Activated naive CD4-positive, alpha-beta T cell treated with anti-CD3 and anti-CD28 coated beads, Interleukin-2, amount 50 U/mL, for 72 hours (primary cell): ENCODE measurements around the gene RTTN. TPM values are rescaled to one million over a fixed set of nuclear protein-coding genes. Genes with fewer than 3 reads are reported as not detected.
A peak's percentile ranks its signal among the peaks of the same experiment; 100 is the strongest.

ENCODE experiments used
- ATAC-seq, 2 donors: fragments of 150-1000 bp; cut with Tn5 transposase; 2 replicates each; pipeline ENCODE4 v1.10.0; 2021; ENCODE audit warnings: mild to moderate bottlenecking in 2 of 2, moderate library complexity in 2 of 2
- DNase-seq, 2 donors: peaks; one replicate each; pipeline ENCODE4 v3.0.0; 2021 to 2022; ENCODE audit warnings: low spot score in 2 of 2
- H3K27ac Mint-ChIP-seq, 2 donors: one replicate each; pipeline ENCODE4 v1.8.0; 2022; ENCODE audit warnings: mild to moderate bottlenecking in 2 of 2, mixed read lengths in 2 of 2
- H3K36me3 Mint-ChIP-seq, 2 donors: one replicate each; pipeline ENCODE4 v1.8.0; 2022; ENCODE audit warnings: mixed read lengths in 2 of 2
- H3K9me3 Mint-ChIP-seq, 2 donors: one replicate each; pipeline ENCODE4 v1.8.0; 2022; ENCODE audit warnings: mixed read lengths in 2 of 2
- total RNA-seq, 2 donors: library from RNA; stranded (reverse); gene quantifications; one replicate each; pipeline ENCODE4 v1.2.3, GENCODE V29; 2022

RTTN gene
- total RNA-seq, 2 donors from 2014 or later, result 35.2 to 48.6 TPM

DNA sequence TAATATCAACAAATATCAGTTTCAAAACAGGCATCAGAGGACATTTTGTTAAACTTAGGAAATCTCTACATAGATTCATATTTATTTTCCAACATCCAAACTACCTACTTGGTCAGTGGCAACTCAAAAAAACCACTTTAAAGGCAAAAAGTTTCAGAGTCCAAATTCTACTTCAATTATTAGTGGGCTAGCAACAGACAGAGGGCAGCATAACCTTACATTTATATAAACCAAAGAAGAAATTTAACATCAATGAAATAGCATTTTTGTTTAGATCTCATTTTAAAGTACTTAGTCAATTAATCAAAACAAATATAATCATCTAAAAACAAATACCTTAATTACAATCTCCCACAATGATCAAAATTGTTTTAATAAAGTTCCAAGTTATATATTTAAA is 33.3 kb downstream of the RTTN start:
- H3K36me3 Mint-ChIP-seq, result no peaks in the 10 kb centered on the region
- H3K27ac Mint-ChIP-seq, result no peak overlapping the region
- no peaks in the 10 kb centered on the region for H3K9me3 Mint-ChIP-seq
- no peak for DNase-seq
- no peak for ATAC-seq

DNA sequence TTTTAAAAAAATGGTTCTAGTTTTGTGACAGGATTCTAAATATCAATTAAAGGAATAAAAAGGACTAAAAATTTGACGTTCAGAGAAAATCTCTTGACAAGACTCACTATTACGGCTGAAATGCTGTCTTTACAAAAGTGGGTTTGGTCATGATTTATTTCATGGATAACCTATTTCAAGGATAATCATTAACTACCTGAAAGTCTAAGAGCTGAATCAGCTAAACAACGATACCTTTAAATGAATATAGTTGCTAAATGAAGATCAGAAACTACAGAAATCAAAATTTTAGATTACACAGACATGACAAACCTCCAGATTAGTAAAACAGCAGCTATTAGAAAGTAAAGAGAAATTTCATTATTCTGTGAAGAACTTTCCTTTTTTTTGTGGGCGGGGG is 35.7 kb downstream of the RTTN start:
- no peaks in the 10 kb centered on the region for H3K36me3 Mint-ChIP-seq
- no peaks in the 10 kb centered on the region for H3K9me3 Mint-ChIP-seq
- no peak for DNase-seq
- no peak for ATAC-seq
- H3K27ac Mint-ChIP-seq, result no peak overlapping the region

DNA sequence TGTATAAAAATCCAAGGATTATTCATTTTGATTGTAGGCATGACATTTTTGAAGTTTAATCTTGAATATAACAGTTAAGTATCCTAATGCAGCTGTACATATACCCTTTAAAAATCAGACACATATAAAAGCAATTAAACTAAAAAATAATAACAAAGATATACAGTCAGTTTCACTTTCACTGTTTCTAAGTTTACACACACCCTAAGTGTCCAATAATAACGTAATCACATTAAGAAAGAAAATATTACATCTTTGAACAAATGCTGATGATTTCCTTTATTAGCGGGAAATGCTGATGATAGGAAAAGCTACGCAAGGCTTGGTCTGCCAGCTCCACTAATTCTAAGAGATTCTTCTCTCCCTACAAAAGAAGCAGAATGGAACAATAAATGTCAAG is 38.8 kb downstream of the RTTN start:
- ATAC-seq, result no peak
- no peak for DNase-seq
- Mint-ChIP-seq H3K36me3 (peaks cover 14 to 21% of the 10 kb centered on the region in 2 donors), H3K9me3 (peaks cover 0 to 5% of the 10 kb centered on the region in 2 donors), H3K27ac (no peak overlapping the region)

DNA sequence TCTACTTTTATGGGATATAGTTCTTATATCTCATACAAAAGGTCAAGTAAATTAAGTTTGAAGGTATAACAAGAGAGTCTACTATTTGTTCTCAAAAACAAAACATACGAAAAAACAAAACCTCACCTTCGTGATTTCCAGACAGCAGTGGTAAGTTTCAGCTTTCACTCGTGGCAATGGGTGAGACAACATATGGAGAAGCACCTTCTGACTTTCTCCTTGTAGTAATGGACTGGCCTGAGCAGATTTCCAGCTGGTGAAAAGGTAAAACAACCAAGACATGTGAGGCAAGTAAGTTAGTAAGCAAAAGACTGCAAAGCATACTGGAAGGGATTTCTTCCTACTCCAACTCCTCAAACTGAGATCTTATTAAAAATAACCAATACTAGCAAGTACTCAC is 39.6 kb downstream of the RTTN start:
- Mint-ChIP-seq H3K36me3 (peaks cover 21 to 28% of the 10 kb centered on the region in 2 donors), H3K27ac (no peak overlapping the region), H3K9me3 (peaks cover 0 to 5% of the 10 kb centered on the region in 2 donors)
- ATAC-seq, result no peak
- DNase-seq, result no peak

DNA sequence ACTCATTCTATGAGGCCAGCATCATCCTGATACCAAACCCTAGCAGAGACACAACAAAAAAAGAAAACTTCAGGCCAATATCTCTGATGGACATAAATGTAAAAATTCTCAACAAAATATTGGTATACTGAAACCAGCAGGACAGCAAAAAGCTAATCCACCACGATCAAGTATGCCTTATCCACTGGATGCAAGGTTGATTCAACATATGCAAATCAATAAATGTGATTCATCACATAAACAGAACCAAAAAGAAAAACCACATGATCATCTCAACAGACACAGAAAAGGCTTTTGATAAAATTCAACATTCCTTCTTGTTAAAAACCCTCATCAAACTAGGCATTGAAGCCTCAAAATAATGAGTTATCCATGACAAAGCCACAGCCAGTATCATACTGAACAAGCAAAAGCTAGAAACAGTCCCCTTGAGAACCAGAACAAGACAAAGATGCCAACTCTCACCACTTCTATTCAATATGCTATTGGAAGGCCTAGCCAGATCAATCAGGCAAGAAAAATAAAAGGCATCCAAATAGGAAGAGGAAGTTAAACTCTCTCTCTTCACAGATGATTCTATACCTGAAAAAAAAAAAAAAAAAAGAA is 45.3 kb downstream of the RTTN start:
- DNase-seq (no peak), ATAC-seq (peak in 1 of 2 donors; percentile 52)
- Mint-ChIP-seq H3K36me3 (peaks cover 56 to 61% of the 10 kb centered on the region in 2 donors), H3K9me3 (peaks cover 0 to 5% of the 10 kb centered on the region in 2 donors), H3K27ac (peak overlapping the region in 1 of 2 donors; percentile 32)

DNA sequence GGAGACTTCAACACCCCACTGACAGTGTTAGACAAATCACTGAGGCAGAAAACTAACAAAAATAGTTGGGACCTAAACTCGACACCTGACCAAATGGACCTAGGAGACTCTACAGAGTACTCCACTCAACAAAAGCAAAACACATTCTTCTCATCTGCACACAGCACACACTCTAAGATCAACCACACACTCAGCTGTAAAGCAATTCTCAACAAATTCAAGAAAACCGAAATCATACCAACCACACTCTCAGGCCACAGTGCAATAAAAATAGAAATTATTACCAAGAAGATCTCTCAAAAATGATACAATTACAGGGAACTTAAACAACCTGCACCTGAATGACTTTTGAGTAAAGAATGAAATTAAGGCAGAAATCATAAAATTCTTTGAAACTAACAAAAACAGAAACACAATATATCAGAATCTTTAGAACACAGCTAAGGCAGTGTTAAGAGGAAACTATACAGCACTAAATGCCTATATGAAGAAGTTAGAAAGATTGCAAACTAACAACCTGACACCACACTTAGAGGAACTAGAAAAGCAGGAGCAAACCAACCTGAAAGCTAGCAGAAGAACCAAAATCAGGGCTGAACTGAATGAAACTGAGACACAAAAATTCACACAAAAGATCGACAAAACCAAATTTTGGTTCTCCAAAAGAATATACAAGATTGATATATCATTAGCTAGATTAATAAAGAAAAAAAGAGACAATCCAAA is 46.3 kb downstream of the RTTN start:
- no peak for ATAC-seq
- H3K9me3 Mint-ChIP-seq, result peaks cover 0 to 5% of the 10 kb centered on the region in 2 donors
- no peak overlapping the region for H3K27ac Mint-ChIP-seq
- no peak for DNase-seq
- peaks cover 64 to 66% of the 10 kb centered on the region in 2 donors for H3K36me3 Mint-ChIP-seq

DNA sequence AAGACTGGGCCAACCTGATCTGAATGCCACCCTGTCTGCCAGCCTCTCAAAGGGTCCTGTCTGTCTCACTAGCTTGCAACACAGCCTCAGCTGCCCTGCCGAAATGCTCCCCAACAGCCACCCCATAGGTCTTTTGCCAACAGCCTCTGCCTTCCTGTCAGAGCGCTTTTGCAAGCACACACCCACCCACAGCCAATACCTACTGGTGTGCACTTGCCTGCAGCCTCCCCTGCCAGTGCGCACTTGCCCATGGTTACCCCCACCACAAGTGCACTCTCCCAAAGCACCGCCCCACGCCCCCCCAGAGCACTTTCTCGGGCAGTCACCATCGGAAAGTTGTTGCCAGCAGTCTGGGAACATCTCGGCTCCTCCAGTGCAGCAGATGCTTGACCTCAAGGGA is 48.6 kb downstream of the RTTN start:
- Mint-ChIP-seq H3K9me3 (peaks cover 0 to under 1% of the 10 kb centered on the region in 2 donors), H3K27ac (peak overlapping the region in 1 of 2 donors; percentile 38), H3K36me3 (peaks cover 47 to 58% of the 10 kb centered on the region in 2 donors)
- DNase-seq, result no peak
- ATAC-seq, result no peak

DNA sequence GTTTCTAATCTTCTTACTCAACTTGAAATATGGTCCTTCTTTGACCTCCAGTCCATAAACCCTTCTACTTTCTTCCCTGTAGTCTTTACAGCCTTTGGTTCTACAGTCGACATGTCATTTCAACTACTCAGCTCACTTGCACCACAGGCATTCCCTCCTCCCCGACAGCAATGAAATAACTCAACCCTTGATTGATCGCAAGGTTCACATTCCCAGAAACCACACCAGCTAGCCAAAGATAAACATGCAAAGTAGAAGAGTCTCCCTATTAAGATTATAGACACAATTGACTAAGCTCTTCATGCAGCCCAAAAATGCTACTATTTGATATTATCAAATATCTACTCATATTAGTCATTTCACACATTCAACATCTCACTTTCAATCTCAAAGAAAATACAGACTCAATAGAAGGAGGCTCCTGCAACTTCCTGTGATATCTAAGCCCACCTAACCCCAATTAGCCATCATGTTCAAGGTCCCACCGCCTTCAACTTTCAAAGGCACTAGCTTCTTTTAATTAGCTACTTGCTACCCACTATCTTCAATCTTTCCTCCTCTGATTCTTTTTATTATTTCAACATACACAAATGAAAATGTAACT is 50.8 kb downstream of the RTTN start:
- ATAC-seq (no peak), DNase-seq (no peak)
- Mint-ChIP-seq H3K27ac (no peak overlapping the region), H3K9me3 (no peaks in the 10 kb centered on the region), H3K36me3 (peaks cover 25 to 41% of the 10 kb centered on the region in 2 donors)

DNA sequence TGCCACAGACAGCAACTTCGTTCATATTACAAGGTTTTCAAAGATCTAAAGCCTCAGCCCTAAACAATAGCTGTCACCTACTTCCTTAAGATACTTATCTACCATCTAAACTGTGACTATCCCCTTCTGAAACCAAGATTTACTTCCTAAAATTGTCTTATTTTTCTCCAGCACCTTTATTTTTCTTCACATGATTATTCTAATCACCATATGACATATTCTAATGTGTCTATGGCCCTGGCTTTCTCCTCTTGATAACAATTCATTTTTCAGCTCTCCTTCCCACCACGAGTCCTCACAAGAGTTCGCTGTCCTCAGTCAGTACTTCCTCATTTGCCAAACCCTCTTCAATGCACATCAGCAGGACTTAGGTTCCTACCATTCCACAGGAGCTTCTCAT is 53.9 kb downstream of the RTTN start:
- Mint-ChIP-seq H3K9me3 (no peaks in the 10 kb centered on the region), H3K36me3 (peaks cover 15 to 16% of the 10 kb centered on the region in 2 donors), H3K27ac (peak overlapping the region in 1 of 2 donors; percentile 8)
- DNase-seq (no peak), ATAC-seq (no peak)

DNA sequence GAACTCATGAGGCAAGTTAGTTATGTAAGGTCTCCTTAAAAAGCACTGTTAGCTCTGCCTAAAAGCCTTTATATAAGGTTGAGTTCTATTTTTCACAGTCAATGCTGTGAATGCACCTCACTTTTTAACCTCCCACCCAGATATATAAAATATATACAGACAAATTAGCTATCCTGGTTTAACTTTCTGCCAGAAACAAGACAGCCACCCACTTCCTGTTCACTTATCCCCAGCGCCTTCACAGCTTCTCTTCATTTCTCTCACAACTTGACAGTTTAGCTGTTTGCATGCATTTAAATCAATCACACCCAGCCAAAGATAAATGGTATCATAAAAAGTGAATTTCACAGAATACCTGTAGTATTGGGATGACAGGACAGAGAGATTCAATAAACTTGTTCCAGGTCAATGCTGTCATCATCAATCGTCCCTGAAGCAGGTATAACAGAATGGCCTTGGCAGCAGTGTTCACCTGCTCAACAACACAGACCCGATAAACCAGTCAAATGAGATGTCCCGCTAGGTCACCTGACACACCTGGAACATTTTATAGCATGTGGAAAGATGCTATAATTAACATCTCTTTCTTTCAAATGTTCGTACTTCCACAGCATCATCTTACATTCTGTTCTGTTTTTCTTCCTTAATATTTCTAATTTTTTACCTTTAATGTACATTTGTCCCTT is 55.7 kb downstream of the RTTN start:
- DNase-seq (no peak), ATAC-seq (no peak)
- Mint-ChIP-seq H3K36me3 (peaks cover 9 to 14% of the 10 kb centered on the region in 2 donors), H3K9me3 (no peaks in the 10 kb centered on the region), H3K27ac (no peak overlapping the region)

DNA sequence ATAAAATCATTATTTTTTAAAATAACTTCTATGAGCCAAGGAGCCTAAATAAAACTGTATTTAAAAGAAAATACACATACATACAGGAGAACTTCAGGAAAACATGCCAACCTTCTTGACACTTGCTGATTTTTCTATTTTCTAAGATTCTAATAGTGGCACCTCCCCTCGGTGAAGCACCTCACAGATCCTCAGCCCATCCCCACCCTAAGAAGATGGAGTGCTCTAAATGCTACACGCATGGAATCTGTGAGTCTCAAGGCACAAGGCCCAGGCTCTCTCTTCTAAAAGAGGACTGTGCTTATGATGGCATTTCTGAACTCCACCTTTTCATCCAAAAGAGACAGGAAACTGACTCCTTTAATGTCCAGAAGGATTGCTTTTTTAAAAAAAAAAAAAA is 56.3 kb downstream of the RTTN start:
- H3K9me3 Mint-ChIP-seq, result no peaks in the 10 kb centered on the region
- H3K36me3 Mint-ChIP-seq, result peaks cover 11 to 14% of the 10 kb centered on the region in 2 donors
- no peak for DNase-seq
- no peak for ATAC-seq
- H3K27ac Mint-ChIP-seq, result no peak overlapping the region

DNA sequence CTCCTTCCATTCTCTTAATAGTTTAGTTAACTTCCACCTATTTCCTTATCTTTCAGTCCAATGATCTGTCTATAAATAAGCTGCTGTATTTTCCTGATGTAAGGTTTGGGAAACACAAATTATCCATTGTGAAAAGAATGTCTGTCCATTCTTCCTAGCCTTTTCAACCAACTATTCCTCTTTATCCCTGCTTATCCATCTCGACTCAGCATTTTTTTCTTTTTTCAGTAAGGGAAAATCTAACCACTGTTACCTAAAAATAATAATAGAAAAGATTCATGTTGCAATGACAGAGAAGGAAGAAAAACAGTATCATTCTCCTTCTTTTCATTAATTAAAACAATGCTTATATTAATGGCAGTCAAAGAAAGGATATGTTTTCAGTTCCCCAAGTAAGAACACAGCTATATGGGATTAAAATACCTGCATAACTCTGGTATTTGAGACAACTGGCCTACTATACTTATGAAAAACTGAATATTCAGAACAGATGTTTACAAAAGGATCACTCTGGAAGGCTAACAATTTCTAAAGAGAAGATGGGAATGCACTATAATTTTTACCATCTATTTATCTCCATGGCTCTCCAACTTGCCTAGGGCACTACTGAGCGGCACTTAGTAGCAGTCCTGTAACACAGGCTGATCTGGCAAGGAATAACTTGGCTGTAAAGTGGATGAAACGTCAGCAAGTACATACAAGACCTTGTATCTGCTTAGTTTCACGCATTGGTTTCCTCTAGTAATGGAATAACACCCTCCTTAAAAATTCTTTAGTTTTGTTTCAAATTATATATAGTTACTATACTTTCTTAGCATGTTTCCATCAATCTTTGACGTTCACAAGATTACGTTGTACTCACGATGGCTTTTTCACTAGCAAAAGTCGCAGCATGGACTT is 57.2 kb downstream of the RTTN start:
- ATAC-seq (no peak), DNase-seq (no peak)
- H3K9me3 Mint-ChIP-seq, result no peaks in the 10 kb centered on the region
- H3K36me3 Mint-ChIP-seq, result peaks cover 14 to 18% of the 10 kb centered on the region in 2 donors
- peak overlapping the region in 1 of 2 donors; percentile 45 for H3K27ac Mint-ChIP-seq

DNA sequence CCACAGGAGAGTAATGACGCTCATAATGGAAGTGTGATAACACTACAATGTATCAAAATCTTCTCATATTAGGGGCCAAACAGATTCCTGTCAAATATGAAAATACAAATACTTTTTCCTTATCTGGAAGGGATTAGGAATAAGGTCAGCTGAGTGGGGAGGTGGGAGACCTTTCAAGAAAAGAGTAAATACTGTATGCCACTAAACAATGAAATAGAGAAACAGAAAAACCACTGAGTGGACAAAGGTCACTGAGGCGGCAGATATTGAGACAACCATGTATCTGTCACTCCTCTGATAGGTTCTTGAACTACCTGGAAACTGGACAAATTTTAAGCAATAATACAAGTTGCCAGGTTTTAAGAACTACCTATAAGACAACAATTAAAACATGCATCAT is 59.3 kb downstream of the RTTN start:
- no peaks in the 10 kb centered on the region for H3K9me3 Mint-ChIP-seq
- no peak for ATAC-seq
- no peak for DNase-seq
- peaks cover 23 to 31% of the 10 kb centered on the region in 2 donors for H3K36me3 Mint-ChIP-seq
- H3K27ac Mint-ChIP-seq, result no peak overlapping the region

DNA sequence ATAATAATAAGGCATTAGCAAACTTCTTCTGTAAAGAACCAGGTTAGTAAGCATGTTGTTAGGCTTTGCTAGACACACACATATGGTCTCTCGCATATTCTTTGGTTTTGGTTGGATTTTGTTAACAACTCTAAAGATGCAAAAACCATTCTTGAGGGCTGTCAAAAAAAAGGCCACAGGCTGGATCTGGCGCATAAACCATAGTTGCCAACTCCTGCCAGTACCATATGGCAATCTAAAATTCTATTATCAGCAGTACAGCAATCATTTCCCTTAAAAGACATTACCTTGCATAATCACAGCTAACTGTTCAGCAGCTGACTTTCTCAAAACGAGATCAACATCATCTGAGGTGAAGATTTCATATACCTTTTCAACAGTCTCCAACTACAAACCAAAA is 63.5 kb downstream of the RTTN start:
- ATAC-seq, result no peak
- Mint-ChIP-seq H3K36me3 (peaks cover 23 to 29% of the 10 kb centered on the region in 2 donors), H3K27ac (no peak overlapping the region), H3K9me3 (no peaks in the 10 kb centered on the region)
- DNase-seq, result no peak

DNA sequence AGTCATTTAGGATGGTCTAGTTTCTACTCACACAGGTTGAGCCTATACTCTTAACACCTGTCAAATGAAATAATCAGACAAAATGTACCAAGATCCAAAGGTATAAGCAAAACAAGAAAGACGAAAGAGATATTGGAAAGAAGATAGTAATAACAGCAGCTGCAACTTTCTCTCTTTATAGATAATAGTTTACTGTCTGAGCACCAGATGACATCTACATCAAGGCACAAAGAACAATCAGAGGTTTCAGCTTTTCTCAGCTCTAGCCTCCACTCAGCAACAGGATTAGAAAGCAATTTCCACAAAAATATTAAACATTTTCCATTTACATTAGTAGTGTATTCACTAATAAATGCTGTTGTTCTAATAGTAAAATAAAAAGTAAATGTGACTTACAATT is 66.3 kb downstream of the RTTN start:
- Mint-ChIP-seq H3K36me3 (peaks cover 17 to 23% of the 10 kb centered on the region in 2 donors), H3K27ac (no peak overlapping the region), H3K9me3 (no peaks in the 10 kb centered on the region)
- ATAC-seq (no peak), DNase-seq (no peak)

DNA sequence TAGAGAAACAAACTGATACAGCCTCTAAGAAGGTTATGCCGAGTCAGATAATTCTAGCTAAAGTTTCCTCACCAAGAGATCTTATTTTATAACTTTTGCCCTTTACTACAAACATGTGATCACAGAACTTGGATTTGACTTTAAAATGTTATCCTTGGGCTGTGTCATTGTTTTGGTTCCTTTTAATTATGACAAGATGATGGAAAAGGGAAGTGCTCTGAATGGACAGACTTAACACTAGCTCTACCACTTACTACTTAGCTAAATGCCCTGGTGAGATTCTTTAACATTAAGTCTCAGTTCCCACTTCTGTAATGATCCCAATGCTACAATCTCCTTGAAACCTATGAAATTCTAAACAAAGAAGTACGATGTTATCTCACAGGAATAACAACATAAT is 69.9 kb downstream of the RTTN start:
- DNase-seq (no peak), ATAC-seq (no peak)
- no peak overlapping the region for H3K27ac Mint-ChIP-seq
- H3K36me3 Mint-ChIP-seq, result peaks cover 7 to 15% of the 10 kb centered on the region in 2 donors
- peaks cover 0 to 3% of the 10 kb centered on the region in 2 donors for H3K9me3 Mint-ChIP-seq
